Measurements from ENCODE around the gene RAPGEF4.

RAPGEF4 gene

DNA sequence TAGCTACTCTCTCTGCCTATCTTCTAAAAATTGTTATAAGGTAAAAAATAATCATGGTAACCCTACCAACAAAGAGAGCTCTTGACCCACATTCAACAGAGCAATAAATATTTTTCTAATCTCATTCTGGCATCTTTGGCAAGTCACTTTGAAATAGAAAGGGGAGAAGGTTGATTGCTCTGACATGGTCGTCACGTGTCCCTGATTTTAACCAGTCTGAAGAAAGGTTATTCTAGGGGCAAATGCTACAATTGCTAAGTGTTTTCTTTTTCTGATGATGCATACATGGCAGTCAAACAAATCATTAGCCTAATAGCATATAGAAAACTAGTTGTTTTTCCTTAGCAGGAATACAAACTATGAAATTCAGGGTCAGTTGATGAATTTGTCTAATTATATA lies 186.7 kb downstream of the RAPGEF4 start:
- no peak overlapping the region for H3K4me3 ChIP-seq (IDR thresholded peaks at IDR 0.05; ENCODE audit: insufficient read depth, low read depth, low read length)
- H3K4me2 ChIP-seq = no peak overlapping the region

DNA sequence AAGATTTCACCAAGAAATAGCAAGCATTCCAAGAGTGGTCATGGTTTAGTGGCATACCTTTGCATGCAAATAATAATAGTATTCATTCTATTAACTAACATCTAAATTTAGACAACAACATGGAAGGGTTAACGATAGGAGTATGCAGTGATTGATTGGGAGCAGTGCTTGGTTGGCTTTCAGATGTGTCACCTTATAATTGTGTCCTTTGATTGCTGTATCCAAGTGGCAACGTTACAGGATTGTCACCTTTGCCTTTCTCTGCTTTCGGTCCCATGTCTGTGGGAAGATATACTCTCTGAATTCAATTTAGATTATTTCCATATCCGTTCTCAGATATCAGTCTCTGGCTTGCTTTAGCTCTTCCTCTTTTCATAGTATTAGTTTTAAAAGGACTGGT lies 187.2 kb downstream of the RAPGEF4 start:
- H3K4me1 ChIP-seq (ENCODE audit: low read depth, poor library complexity, severe bottlenecking) = no peaks in the 10 kb centered on the region
- H3K27ac ChIP-seq = no peak overlapping the region
- TF ChIP-seq, protein P1, sequence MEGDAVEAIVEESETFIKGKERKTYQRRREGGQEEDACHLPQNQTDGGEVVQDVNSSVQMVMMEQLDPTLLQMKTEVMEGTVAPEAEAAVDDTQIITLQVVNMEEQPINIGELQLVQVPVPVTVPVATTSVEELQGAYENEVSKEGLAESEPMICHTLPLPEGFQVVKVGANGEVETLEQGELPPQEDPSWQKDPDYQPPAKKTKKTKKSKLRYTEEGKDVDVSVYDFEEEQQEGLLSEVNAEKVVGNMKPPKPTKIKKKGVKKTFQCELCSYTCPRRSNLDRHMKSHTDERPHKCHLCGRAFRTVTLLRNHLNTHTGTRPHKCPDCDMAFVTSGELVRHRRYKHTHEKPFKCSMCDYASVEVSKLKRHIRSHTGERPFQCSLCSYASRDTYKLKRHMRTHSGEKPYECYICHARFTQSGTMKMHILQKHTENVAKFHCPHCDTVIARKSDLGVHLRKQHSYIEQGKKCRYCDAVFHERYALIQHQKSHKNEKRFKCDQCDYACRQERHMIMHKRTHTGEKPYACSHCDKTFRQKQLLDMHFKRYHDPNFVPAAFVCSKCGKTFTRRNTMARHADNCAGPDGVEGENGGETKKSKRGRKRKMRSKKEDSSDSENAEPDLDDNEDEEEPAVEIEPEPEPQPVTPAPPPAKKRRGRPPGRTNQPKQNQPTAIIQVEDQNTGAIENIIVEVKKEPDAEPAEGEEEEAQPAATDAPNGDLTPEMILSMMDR (conservative IDR thresholded peaks at IDR 0.05; ENCODE audit: low read depth, low read length) = no peak
- no peak overlapping the region for H2AFZ ChIP-seq (ENCODE audit: low read depth)
- H3K36me3 ChIP-seq (ENCODE audit: insufficient read depth) = no peaks in the 10 kb centered on the region
- H4K20me1 ChIP-seq (ENCODE audit: insufficient read depth) = no peaks in the 10 kb centered on the region
- H3K4me3 ChIP-seq (IDR thresholded peaks at IDR 0.05; ENCODE audit: insufficient read depth, low read depth, low read length) = no peak overlapping the region
- H3K9ac ChIP-seq = no peak overlapping the region
- no peaks in the 10 kb centered on the region for H3K27me3 ChIP-seq (ENCODE audit: insufficient read depth, low read depth)
- no peak overlapping the region for H3K4me2 ChIP-seq
- no peaks in the 10 kb centered on the region for H3K79me2 ChIP-seq (ENCODE audit: insufficient read depth, low read depth)

More for the DNA sequence above, 186.7 kb downstream of the RAPGEF4 start:
- Histone ChIP-seq H3K27ac (no peak overlapping the region), H3K4me1 (ENCODE audit: low read depth, poor library complexity, severe bottlenecking) (no peaks in the 10 kb centered on the region), H3K36me3 (ENCODE audit: insufficient read depth) (no peaks in the 10 kb centered on the region), H3K79me2 (ENCODE audit: insufficient read depth, low read depth) (no peaks in the 10 kb centered on the region), H3K27me3 (ENCODE audit: insufficient read depth, low read depth) (no peaks in the 10 kb centered on the region), H4K20me1 (ENCODE audit: insufficient read depth) (no peaks in the 10 kb centered on the region), H2AFZ (ENCODE audit: low read depth) (no peak overlapping the region), H3K9ac (no peak overlapping the region)
- TF ChIP-seq, protein P1 (conservative IDR thresholded peaks at IDR 0.05; ENCODE audit: low read depth, low read length) = no peak

DNA sequence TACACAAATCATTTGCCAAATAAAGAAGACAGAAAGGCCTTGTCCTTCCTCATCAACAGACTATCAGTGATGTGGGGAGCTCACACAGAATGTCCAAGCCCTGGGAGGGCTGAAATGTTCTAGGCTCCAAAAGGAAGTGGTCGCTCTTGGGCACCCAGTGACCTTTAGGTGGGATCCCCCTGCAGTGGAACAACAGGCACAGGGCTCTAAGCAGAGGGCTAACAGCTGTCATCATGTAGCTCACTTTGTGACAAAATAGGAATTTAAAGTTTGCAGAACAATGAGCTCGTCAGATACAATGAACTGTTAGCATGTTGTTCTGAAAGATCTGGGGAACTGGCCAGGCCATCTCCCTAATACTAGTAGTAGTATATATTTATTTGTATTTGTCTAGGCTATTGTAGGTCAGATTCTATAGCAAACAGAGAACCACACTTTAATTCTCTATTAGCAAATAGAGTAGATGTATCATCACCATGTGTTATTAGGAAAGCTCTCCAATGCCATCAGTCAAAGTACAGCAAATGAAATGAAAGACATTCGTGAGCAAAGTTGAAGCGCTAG lies 188.5 kb downstream of the RAPGEF4 start:
- no peaks in the 10 kb centered on the region for H3K4me1 ChIP-seq (ENCODE audit: low read depth, poor library complexity, severe bottlenecking)
- no peaks in the 10 kb centered on the region for H3K79me2 ChIP-seq (ENCODE audit: insufficient read depth, low read depth)
- no peak overlapping the region for H3K4me3 ChIP-seq (IDR thresholded peaks at IDR 0.05; ENCODE audit: insufficient read depth, low read depth, low read length)
- H3K9ac ChIP-seq = no peak overlapping the region
- H2AFZ ChIP-seq (ENCODE audit: low read depth) = no peak overlapping the region
- H3K4me2 ChIP-seq = no peak overlapping the region
- no peak overlapping the region for H3K27ac ChIP-seq
- no peaks in the 10 kb centered on the region for H4K20me1 ChIP-seq (ENCODE audit: insufficient read depth)
- no peaks in the 10 kb centered on the region for H3K27me3 ChIP-seq (ENCODE audit: insufficient read depth, low read depth)
- TF ChIP-seq, protein P1 (conservative IDR thresholded peaks at IDR 0.05; ENCODE audit: low read depth, low read length) = no peak
- no peaks in the 10 kb centered on the region for H3K36me3 ChIP-seq (ENCODE audit: insufficient read depth)

DNA sequence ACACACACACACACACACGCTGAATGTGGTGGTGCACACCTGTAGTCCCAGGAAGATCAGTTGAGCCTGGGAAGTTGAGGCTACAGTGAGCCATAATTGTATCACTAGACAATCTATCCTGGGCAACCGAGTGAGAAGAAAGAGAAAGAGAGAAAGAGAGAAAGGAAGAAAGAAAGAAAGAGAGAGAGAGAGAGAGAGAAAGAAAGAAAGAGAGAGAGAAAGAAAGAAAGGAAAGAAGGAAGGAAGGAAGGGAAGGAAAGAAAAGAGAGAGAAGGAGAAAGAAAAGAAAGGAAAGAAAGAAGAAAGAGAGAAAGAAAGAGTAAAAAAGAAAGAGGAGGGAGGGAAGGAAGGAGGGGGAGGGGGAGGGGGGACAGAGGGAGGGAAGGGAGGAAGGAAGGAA lies 190.0 kb downstream of the RAPGEF4 start:
- Histone ChIP-seq H3K27me3 (ENCODE audit: insufficient read depth, low read depth) (no peaks in the 10 kb centered on the region), H3K9ac (no peak overlapping the region), H3K4me3 (IDR thresholded peaks at IDR 0.05; ENCODE audit: insufficient read depth, low read depth, low read length) (no peak overlapping the region), H4K20me1 (ENCODE audit: insufficient read depth) (no peaks in the 10 kb centered on the region), H2AFZ (ENCODE audit: low read depth) (no peak overlapping the region), H3K4me2 (no peak overlapping the region), H3K27ac (no peak overlapping the region), H3K36me3 (ENCODE audit: insufficient read depth) (no peaks in the 10 kb centered on the region), H3K4me1 (ENCODE audit: low read depth, poor library complexity, severe bottlenecking) (no peaks in the 10 kb centered on the region), H3K79me2 (ENCODE audit: insufficient read depth, low read depth) (no peaks in the 10 kb centered on the region)
- TF ChIP-seq, protein P1 (conservative IDR thresholded peaks at IDR 0.05; ENCODE audit: low read depth, low read length) = no peak

Measured in KMS-11 (cell line).